ENCODE data around the gene ING5.

The ING5 gene

DNA sequence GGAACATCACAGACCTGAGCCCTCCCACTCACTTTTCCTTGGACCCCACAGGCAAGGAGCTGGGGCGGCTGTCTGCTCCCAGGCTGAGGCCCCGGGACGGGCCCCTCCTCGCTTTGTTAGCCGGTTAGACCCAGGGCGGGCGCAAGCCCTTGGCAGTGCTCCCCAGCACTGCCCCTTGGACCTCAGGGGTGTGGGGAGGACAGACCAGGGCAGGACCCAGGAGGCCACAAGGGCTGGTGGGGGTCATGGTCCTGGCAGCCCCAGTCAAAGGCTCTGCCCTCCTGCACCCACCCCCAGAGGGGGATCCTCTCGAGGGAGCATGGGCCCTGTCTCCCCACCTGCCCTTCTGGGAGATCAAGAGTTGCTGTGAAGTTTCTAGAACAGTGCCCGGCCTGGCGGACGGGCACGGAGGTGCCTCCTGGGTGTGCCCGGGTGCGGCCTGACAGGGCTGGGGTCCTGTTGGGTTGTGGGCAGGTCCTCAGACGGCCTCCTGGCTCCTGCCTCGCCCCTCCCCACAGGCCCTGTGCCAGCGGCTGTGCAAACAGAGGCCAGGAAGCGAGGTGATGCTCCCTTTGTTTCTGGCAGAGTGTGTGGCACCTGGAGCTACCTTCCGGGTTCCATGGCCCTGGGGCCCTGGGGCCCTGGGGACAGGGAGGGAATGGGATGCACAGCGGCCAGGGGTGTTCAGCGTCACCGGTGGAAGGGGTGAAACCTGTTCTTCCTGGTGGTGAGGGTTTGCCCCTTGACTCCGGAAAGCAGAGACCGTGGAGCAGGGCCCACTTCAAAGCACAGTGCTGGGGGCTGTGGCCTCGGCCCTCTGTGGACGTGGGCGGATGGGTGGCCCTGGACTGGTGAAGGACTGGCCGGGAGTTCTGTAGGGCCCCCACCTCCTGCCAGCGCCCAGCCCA lies 71.9 kb downstream of the ING5 start:
- Histone ChIP-seq H3K4me3 (ENCODE audit: low read length) (no peak overlapping the region), H3K9me3 (ENCODE audit: control insufficient read depth, insufficient read depth, low read length) (no peaks in the 10 kb centered on the region), H3K9me2 (replicated peaks; ENCODE audit: control insufficient read depth, low read length) (no peaks in the 10 kb centered on the region), H3F3A (ENCODE audit: control insufficient read depth, insufficient read depth) (0 out of 2 replicates have a peak, but pooled peaks cover 4% of the 10 kb centered on the region), H4K20me1 (ENCODE audit: control insufficient read depth, insufficient read depth, low read depth, low read length) (no peaks in the 10 kb centered on the region), H3K27ac (ENCODE audit: low read depth, low read length) (no peak overlapping the region), H3K27me3 (ENCODE audit: control insufficient read depth, low read length) (no peaks in the 10 kb centered on the region), H3K79me2 (ENCODE audit: control insufficient read depth, low read length) (no peaks in the 10 kb centered on the region), H3K36me3 (ENCODE audit: control insufficient read depth, low read length) (no peaks in the 10 kb centered on the region), H3K4me2 (ENCODE audit: low read length) (no peak overlapping the region), H3K4me1 (ENCODE audit: control insufficient read depth, low read length) (peaks cover 4% of the 10 kb centered on the region)
- TF ChIP-seq, protein P1, sequence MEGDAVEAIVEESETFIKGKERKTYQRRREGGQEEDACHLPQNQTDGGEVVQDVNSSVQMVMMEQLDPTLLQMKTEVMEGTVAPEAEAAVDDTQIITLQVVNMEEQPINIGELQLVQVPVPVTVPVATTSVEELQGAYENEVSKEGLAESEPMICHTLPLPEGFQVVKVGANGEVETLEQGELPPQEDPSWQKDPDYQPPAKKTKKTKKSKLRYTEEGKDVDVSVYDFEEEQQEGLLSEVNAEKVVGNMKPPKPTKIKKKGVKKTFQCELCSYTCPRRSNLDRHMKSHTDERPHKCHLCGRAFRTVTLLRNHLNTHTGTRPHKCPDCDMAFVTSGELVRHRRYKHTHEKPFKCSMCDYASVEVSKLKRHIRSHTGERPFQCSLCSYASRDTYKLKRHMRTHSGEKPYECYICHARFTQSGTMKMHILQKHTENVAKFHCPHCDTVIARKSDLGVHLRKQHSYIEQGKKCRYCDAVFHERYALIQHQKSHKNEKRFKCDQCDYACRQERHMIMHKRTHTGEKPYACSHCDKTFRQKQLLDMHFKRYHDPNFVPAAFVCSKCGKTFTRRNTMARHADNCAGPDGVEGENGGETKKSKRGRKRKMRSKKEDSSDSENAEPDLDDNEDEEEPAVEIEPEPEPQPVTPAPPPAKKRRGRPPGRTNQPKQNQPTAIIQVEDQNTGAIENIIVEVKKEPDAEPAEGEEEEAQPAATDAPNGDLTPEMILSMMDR (IDR thresholded peaks at IDR 0.05; ENCODE audit: low read depth, low read length, poor library complexity, severe bottlenecking) = no peak
- no peak for TF ChIP-seq EZH2phosphoT487 (IDR thresholded peaks at IDR 0.05; ENCODE audit: borderline replicate concordance, low read length)

DNA sequence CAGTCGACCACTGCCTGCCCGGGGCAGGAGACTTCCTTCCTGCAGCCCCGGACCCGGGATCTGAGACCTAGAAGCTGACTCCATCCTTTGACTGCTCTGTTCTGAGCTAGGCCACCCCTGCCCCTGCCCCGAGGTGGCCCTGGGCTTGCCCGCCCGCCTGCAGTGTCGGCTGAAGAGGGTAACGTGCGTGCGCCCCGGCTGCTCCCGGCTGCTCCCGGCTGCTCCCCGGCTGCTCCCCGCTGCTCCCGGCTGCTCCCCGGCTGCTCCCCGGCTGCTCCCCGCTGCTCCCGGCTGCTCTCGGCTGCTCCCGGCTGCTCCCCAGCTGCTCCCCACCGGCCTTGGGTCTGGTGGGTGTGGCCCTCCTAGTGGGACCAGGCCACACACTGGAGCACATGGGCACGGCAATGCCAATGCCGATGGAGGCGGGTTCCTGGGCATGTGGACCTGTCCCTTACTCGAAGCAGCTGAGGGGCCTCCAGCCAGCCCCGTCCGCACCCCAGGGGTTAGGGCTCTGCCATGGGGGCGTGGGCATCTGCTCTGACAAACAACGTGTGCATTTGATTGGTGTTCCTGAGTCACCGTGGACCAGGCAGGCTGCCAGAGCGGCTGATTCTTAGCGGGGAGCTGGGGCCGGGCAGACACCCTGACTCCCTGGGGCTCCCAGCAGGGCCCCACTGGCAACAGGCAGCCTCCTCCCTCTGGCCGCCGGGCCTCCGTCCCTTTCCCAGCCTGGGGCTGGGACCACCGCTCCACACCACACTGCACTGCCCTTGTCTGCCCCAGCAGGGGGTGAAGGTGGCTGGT lies 72.8 kb downstream of the ING5 start:
- Histone ChIP-seq H3K4me1 (ENCODE audit: control insufficient read depth, low read length) (peaks cover 4% of the 10 kb centered on the region), H3K9me3 (ENCODE audit: control insufficient read depth, insufficient read depth, low read length) (no peaks in the 10 kb centered on the region), H3K79me2 (ENCODE audit: control insufficient read depth, low read length) (no peaks in the 10 kb centered on the region), H3K36me3 (ENCODE audit: control insufficient read depth, low read length) (no peaks in the 10 kb centered on the region), H4K20me1 (ENCODE audit: control insufficient read depth, insufficient read depth, low read depth, low read length) (no peaks in the 10 kb centered on the region), H3K4me2 (ENCODE audit: low read length) (no peak overlapping the region), H3K27me3 (ENCODE audit: control insufficient read depth, low read length) (no peaks in the 10 kb centered on the region), H3F3A (ENCODE audit: control insufficient read depth, insufficient read depth) (0 out of 2 replicates have a peak, but pooled peaks cover 4% of the 10 kb centered on the region), H3K9me2 (replicated peaks; ENCODE audit: control insufficient read depth, low read length) (no peaks in the 10 kb centered on the region), H3K4me3 (ENCODE audit: low read length) (no peak overlapping the region), H3K27ac (ENCODE audit: low read depth, low read length) (no peak overlapping the region)
- TF ChIP-seq, protein P1 (IDR thresholded peaks at IDR 0.05; ENCODE audit: low read depth, low read length, poor library complexity, severe bottlenecking) = no peak
- TF ChIP-seq EZH2phosphoT487 (IDR thresholded peaks at IDR 0.05; ENCODE audit: borderline replicate concordance, low read length) = no peak

DNA sequence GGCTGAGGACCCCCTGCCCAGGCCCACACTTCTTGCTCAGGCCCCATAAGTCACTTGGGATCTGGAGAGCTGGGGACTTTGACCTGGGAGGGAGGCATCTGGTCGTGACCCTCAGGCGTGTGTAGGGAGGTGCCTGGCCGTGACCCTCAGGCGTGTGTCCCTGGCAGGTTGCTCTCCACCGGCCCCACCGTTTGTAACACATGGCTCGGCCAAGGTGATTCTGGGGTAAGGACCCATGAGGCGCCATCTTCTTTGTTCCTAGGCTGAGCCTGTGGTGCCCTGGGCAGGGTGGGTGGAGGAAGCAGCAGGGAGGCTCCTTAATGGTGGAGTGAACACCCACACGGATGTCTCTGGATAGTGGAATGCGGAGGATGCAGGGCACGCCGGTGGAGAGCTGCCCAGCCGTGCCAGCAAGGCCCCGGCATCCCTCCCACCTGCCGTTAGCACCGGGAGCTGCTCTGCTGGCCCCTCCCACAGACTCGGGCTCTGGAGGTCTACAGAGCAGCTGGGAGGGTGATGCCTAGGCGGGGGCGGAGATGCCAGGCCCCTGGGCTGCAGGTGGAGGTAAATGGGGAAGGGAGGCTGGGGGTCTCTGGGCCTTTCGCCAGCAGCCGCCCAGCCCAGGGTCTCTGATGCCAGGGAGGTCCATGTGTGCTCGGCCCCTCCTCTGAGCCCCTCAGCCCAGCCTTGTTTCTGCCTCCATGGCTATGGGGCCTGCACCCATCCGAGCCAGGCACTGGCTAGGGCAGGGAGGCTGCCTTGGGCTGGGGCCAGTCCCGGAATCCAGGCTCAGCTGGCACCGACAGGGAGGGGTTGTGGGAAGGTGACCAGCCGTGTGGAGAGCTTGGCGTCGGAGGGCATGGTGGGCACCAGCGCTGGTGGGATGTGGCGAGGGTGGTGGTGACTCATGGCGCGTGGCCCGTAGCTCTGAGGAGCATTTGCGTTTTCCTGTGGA lies 73.7 kb downstream of the ING5 start:
- no peaks in the 10 kb centered on the region for H3K9me3 ChIP-seq (ENCODE audit: control insufficient read depth, insufficient read depth, low read length)
- no peaks in the 10 kb centered on the region for H3K79me2 ChIP-seq (ENCODE audit: control insufficient read depth, low read length)
- no peaks in the 10 kb centered on the region for H3K36me3 ChIP-seq (ENCODE audit: control insufficient read depth, low read length)
- H3K27me3 ChIP-seq (ENCODE audit: control insufficient read depth, low read length) = no peaks in the 10 kb centered on the region
- no peaks in the 10 kb centered on the region for H4K20me1 ChIP-seq (ENCODE audit: control insufficient read depth, insufficient read depth, low read depth, low read length)
- no peak overlapping the region for H3K4me2 ChIP-seq (ENCODE audit: low read length)
- H3F3A ChIP-seq (ENCODE audit: control insufficient read depth, insufficient read depth) = 0 out of 2 replicates have a peak, but pooled peaks cover 4% of the 10 kb centered on the region
- TF ChIP-seq, protein P1 (IDR thresholded peaks at IDR 0.05; ENCODE audit: low read depth, low read length, poor library complexity, severe bottlenecking) = no peak
- no peak for TF ChIP-seq EZH2phosphoT487 (IDR thresholded peaks at IDR 0.05; ENCODE audit: borderline replicate concordance, low read length)
- no peak overlapping the region for H3K4me3 ChIP-seq (ENCODE audit: low read length)
- no peaks in the 10 kb centered on the region for H3K9me2 ChIP-seq (replicated peaks; ENCODE audit: control insufficient read depth, low read length)
- H3K4me1 ChIP-seq (ENCODE audit: control insufficient read depth, low read length) = peaks cover 4% of the 10 kb centered on the region
- H3K27ac ChIP-seq (ENCODE audit: low read depth, low read length) = no peak overlapping the region
